Measurements from ENCODE around the gene TLR8. TPM values are rescaled to one million over a fixed set of nuclear protein-coding genes. Genes with fewer than 3 reads are reported as not detected.

TLR8 gene
- total and polyA plus RNA-seq, 4 donors, result 0.91 to 27.1 (median 5.9) TPM

DNA sequence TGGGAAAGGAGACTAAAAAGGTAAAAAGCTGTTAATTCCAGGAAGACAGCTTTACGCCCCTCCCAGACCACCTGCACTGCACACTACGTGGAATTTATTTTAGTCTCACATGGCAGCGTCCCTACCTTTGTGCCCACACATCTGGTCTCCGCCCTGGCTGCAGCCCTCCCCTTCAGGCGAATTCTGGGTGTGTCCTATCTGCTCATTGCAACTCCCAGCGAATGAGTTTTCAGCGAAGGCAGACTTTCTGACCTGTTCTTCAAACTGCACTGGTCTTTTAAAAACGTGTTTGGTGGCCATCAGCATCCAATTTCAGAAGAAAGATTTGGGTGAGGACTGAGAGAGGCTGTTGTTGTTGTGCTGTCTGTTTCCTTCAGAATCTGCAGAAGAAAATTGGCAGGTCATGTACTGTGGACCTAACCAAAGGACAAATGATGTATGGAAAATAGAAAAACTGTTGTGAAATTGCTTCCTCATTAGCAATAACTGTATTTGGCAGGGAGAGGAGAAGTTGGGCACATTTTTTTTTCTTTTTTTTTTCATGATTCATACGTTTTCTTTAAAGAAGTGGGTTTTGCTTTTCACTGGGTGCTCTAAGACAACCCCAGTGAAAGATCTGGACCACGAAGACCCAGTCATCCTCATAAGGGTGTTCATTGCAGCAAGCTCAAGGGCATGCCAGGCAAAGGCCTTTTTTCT lies 4.2 kb downstream of the TLR8 start:
- H3K27me3 ChIP-seq (ENCODE audit: control insufficient read depth in 3 of 3, insufficient read depth in 3 of 3, low read length in 2 of 3), result peaks cover 0 to 12% (median 2%) of the 10 kb centered on the region in 3 donors

DNA sequence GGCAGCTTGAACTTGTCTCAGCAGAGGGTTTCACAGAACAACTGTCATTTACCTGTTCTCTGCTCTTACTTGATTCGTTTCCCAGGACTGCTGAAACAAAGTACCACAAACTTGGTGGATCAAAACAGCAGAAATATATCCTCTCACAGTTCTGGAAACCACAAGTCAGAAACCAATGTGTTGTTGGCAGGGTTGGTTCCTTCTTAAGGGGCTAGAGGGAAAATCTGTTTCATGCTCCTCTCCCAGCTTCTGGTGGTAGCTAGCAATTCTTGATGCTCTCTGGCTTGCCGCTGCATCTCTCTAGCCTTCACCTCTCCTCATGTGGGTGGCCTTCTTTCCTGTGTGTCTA lies 4.7 kb downstream of the TLR8 start:
- ATAC-seq (ENCODE audit: insufficient read depth, low FRiP score) (no peak), DNase-seq (no peak)
- Histone ChIP-seq H3K9me3 (ENCODE audit: control insufficient read depth in 4 of 4, insufficient read depth in 3 of 4, low read length in 3 of 4) (peaks cover 0 to 2% (median 0%) of the 10 kb centered on the region in 4 donors), H3K9ac (ENCODE audit: insufficient read depth in 1 of 2, low read length in 2 of 2) (no peak overlapping the region), H3K27ac (ENCODE audit: low read depth in 1 of 2, low read length in 1 of 2) (no peak overlapping the region), H3K4me3 (no peak overlapping the region), H3K36me3 (ENCODE audit: control insufficient read depth in 4 of 4, insufficient read depth in 4 of 4, low read length in 4 of 4) (no peaks in the 10 kb centered on the region), H3K27me3 (ENCODE audit: control insufficient read depth in 3 of 3, insufficient read depth in 3 of 3, low read length in 2 of 3) (peaks cover 0 to 12% (median 0%) of the 10 kb centered on the region in 3 donors), H3K4me1 (ENCODE audit: control insufficient read depth in 5 of 5, insufficient read depth in 5 of 5, low read length in 5 of 5) (no peaks in the 10 kb centered on the region)
- 55 to 68% methylated on average over 2 of the region's 2 CpGs for WGBS, 2 donors
- TF ChIP-seq, protein P1, sequence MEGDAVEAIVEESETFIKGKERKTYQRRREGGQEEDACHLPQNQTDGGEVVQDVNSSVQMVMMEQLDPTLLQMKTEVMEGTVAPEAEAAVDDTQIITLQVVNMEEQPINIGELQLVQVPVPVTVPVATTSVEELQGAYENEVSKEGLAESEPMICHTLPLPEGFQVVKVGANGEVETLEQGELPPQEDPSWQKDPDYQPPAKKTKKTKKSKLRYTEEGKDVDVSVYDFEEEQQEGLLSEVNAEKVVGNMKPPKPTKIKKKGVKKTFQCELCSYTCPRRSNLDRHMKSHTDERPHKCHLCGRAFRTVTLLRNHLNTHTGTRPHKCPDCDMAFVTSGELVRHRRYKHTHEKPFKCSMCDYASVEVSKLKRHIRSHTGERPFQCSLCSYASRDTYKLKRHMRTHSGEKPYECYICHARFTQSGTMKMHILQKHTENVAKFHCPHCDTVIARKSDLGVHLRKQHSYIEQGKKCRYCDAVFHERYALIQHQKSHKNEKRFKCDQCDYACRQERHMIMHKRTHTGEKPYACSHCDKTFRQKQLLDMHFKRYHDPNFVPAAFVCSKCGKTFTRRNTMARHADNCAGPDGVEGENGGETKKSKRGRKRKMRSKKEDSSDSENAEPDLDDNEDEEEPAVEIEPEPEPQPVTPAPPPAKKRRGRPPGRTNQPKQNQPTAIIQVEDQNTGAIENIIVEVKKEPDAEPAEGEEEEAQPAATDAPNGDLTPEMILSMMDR (IDR thresholded peaks at IDR 0.05; ENCODE audit: control extremely low read depth, extremely low read depth), result no peak

More for the DNA sequence above, 4.2 kb downstream of the TLR8 start:
- DNase-seq, result no peak
- peaks cover 0 to 2% (median 0%) of the 10 kb centered on the region in 4 donors for H3K9me3 ChIP-seq (ENCODE audit: control insufficient read depth in 4 of 4, insufficient read depth in 3 of 4, low read length in 3 of 4)
- H3K9ac ChIP-seq (ENCODE audit: insufficient read depth in 1 of 2, low read length in 2 of 2), result no peak overlapping the region
- no peaks in the 10 kb centered on the region for H3K36me3 ChIP-seq (ENCODE audit: control insufficient read depth in 4 of 4, insufficient read depth in 4 of 4, low read length in 4 of 4)
- WGBS, 2 donors, result 38 to 47% methylated on average over 10 of the region's 10 CpGs
- no peak overlapping the region for H3K27ac ChIP-seq (ENCODE audit: low read depth in 1 of 2, low read length in 1 of 2)
- H3K4me1 ChIP-seq (ENCODE audit: control insufficient read depth in 5 of 5, insufficient read depth in 5 of 5, low read length in 5 of 5), result no peaks in the 10 kb centered on the region
- TF ChIP-seq, protein P1 (IDR thresholded peaks at IDR 0.05; ENCODE audit: control extremely low read depth, extremely low read depth), result no peak
- H3K4me3 ChIP-seq, result no peak overlapping the region
- ATAC-seq (ENCODE audit: insufficient read depth, low FRiP score), result no peak

DNA sequence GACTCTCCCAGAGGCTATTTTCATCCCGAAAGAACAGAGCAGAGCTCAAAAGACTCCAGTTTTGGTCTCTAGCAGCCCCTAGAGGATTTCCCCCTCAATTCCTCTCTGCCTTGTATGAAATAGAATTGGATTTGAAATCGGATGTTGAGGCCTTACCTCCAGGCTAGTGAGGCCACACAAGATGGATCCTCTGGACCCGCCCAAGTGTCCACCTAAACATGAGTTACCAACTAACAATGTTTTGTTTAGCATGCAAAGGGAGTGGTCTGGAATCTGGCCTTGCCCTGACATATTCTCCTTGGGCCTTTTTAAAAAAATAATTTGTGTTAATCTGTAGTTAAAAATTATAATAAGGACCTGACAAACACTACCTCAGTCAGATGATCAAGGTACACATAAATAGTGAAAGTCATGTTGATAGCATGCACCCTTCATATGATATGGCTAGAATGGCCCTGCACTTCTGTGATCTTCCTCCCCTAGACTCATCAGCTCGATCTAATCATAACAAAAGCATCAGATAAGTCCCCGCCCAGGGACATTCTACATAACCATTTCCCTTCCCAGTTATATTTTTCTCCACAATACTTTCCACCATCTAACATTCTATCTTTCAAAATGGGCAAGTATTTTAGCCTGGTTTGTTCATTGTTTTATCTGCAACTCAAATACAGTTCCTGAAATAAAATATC lies 6.5 kb downstream of the TLR8 start:
- Histone ChIP-seq H3K27ac (ENCODE audit: low read depth in 1 of 2, low read length in 1 of 2) (no peak overlapping the region), H3K36me3 (ENCODE audit: control insufficient read depth in 4 of 4, insufficient read depth in 4 of 4, low read length in 4 of 4) (no peaks in the 10 kb centered on the region), H3K9me3 (ENCODE audit: control insufficient read depth in 4 of 4, insufficient read depth in 3 of 4, low read length in 3 of 4) (peaks cover 0 to 4% (median 0%) of the 10 kb centered on the region in 4 donors), H3K4me1 (ENCODE audit: control insufficient read depth in 5 of 5, insufficient read depth in 5 of 5, low read length in 5 of 5) (no peaks in the 10 kb centered on the region), H3K4me3 (no peak overlapping the region), H3K9ac (ENCODE audit: insufficient read depth in 1 of 2, low read length in 2 of 2) (no peak overlapping the region), H3K27me3 (ENCODE audit: control insufficient read depth in 3 of 3, insufficient read depth in 3 of 3, low read length in 2 of 3) (peaks cover 0 to 13% (median 3%) of the 10 kb centered on the region in 3 donors)
- WGBS, 2 donors, result 72 to 83% methylated on average over 5 of the region's 5 CpGs
- DNase-seq (no peak), ATAC-seq (ENCODE audit: insufficient read depth, low FRiP score) (no peak)
- TF ChIP-seq, protein P1 (IDR thresholded peaks at IDR 0.05; ENCODE audit: control extremely low read depth, extremely low read depth), result no peak
